Tibial nerve (tissue), 4 donors: ENCODE data around the gene CIROP.

Source experiments
- EP300 ChIP-seq, 2 donors: sonication (generic); formaldehyde crosslinking; IDR thresholded peaks; one replicate each; pipeline ENCODE4 v1.6.1; 2017; ENCODE audit warnings: antibody characterized with exemption in 2 of 2, mild to moderate bottlenecking in 1 of 2
- POLR2A ChIP-seq, 2 donors: fragments of 450-650 bp; IDR thresholded peaks; one replicate each; pipeline ENCODE4 v1.6.1; 2017; ENCODE audit warnings: antibody characterized with exemption in 2 of 2, mild to moderate bottlenecking in 2 of 2, moderate library complexity in 2 of 2
- TF ChIP-seq, protein P1 (sequence below), 5 experiments: fragments of 200-600 bp in 3 of 5; fragments of 450-650 bp in 2 of 5; sonication (generic) in 3 of 5; IDR thresholded peaks; one replicate each; pipeline ENCODE4 v1.5.1; 2016 to 2019; ENCODE audit warnings: antibody characterized with exemption in 5 of 5, mild to moderate bottlenecking in 3 of 5, moderate library complexity in 2 of 5

DNA sequence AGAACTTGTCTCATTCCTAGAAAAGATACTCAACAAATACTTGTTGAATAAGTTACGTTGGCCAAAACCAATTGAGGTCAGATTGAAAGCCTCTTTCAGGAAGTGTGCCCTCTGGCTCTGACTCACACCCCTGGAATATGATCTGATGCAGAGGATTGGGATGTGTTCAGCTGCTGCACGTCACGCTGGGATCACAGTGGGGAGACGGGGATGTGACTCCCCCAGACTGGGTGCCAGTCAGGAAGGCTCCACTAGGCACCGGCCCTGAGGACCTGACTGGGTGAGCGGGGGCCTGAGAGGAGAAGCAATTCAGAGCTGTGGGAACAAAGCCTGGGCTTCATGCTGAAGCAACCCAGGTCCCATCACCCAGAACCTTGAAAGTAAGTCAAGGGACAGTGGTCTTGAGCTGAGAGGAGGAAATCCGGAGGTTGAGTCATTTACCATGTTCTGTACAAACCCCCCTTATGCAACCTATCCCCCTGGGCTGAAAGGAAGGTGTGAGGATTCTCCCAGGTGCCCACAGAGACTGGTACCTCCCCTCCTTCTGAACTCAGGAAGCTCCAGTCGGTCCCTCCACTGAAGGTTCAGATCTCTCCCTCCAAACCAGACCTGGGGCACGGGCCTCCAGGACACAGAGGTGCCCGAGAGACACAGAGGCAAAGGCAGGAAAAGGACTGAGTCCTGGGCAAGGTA lies 10.4 kb upstream of the CIROP start:
- TF ChIP-seq, protein P1, sequence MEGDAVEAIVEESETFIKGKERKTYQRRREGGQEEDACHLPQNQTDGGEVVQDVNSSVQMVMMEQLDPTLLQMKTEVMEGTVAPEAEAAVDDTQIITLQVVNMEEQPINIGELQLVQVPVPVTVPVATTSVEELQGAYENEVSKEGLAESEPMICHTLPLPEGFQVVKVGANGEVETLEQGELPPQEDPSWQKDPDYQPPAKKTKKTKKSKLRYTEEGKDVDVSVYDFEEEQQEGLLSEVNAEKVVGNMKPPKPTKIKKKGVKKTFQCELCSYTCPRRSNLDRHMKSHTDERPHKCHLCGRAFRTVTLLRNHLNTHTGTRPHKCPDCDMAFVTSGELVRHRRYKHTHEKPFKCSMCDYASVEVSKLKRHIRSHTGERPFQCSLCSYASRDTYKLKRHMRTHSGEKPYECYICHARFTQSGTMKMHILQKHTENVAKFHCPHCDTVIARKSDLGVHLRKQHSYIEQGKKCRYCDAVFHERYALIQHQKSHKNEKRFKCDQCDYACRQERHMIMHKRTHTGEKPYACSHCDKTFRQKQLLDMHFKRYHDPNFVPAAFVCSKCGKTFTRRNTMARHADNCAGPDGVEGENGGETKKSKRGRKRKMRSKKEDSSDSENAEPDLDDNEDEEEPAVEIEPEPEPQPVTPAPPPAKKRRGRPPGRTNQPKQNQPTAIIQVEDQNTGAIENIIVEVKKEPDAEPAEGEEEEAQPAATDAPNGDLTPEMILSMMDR (IDR thresholded peaks at IDR 0.05) = no peak
- TF ChIP-seq POLR2A (IDR thresholded peaks at IDR 0.05) = no peak
- no peak for TF ChIP-seq EP300 (IDR thresholded peaks at IDR 0.05)
